Endothelial cell of umbilical vein (primary cell): Measurements from ENCODE around the gene ZPR1. TPM values are rescaled to one million over a fixed set of nuclear protein-coding genes. Genes with fewer than 3 reads are reported as not detected.

Experiments used
- BruUV-seq: library from RNA; stranded (reverse); fragments of 400-500 nt; replicated peaks from 2 replicates; lab custom pipeline; 2021; lab: Mats Ljungman, UMichigan
- CTCF ChIA-PET: fragments of 300-600, 350-600 bp; sonication (Branson Sonifier 250); formaldehyde crosslinking; loops from one replicate; lab custom pipeline; 2021; ENCODE audit warnings: antibody characterized with exemption, inconsistent platforms; lab: Charles Lee
- POLR2A ChIA-PET: fragments of 300-600, 350-600 bp; sonication (Branson Sonifier 250); formaldehyde crosslinking; loops from one replicate; lab custom pipeline; 2021; ENCODE audit warnings: antibody characterized with exemption, inconsistent platforms; lab: Charles Lee
- DNase-seq: peaks from one replicate; pipeline ENCODE4 v3.0.0-alpha.2; 2011; ENCODE audit warnings: low read depth, low spot score
- FAIRE-seq: peaks from 2 replicates; lab custom pipeline; 2011; peaks lifted over from hg19 to GRCh38; lab: Jason Lieb, UNC
- H2AFZ ChIP-seq: 2 replicates; pipeline ENCODE4 v1.6.0; 2012; ENCODE audit warnings: low read depth, low read length, control low read depth, inconsistent platforms
- H3K27ac ChIP-seq: 2 replicates; pipeline ENCODE4 v1.5.1; 2011; ENCODE audit warnings: low read depth, mild to moderate bottlenecking, control low read depth, low read length, moderate library complexity; ENCODE audit not compliant: insufficient read depth
- H3K27me3 ChIP-seq, 2 experiments: 2 replicates each; pipeline versions ENCODE4 v1.6.0 to v1.6.1; 2011; ENCODE audit warnings: low read length in 2 of 2, mixed read lengths in 1 of 2; ENCODE audit not compliant: control insufficient read depth in 2 of 2, insufficient read depth in 2 of 2
- H3K36me3 ChIP-seq, 2 experiments: 2 replicates in 1 of 2; 3 replicates in 1 of 2; pipeline ENCODE4 v1.5.1; 2011; ENCODE audit warnings: low read length in 2 of 2, mild to moderate bottlenecking in 1 of 2, moderate library complexity in 1 of 2; ENCODE audit not compliant: control insufficient read depth in 2 of 2, insufficient read depth in 2 of 2; ENCODE audit errors: extremely low read depth in 1 of 2
- H3K4me1 ChIP-seq: 3 replicates; pipeline ENCODE4 v1.5.1; 2011; ENCODE audit warnings: mild to moderate bottlenecking, low read length; ENCODE audit not compliant: control insufficient read depth, insufficient read depth; ENCODE audit errors: extremely low read depth
- H3K4me2 ChIP-seq: 2 replicates; pipeline ENCODE4 v1.6.1; 2011; ENCODE audit warnings: low read length, control low read depth, mixed read lengths; ENCODE audit not compliant: insufficient read depth
- H3K4me3 ChIP-seq, 3 experiments: fragments of 200-600 bp in 1 of 3; sonication (generic), shearing (Covaris generic) in 1 of 3; replicated peaks in 1 of 3; 2 replicates each; pipeline ENCODE4 v1.5.1; 2011 to 2016; ENCODE audit warnings: control low read depth in 3 of 3, low read length in 3 of 3, mild to moderate bottlenecking in 2 of 3, inconsistent platforms in 1 of 3, low read depth in 1 of 3, moderate library complexity in 1 of 3; ENCODE audit not compliant: insufficient read depth in 1 of 3
- H3K79me2 ChIP-seq: 2 replicates; pipeline ENCODE4 v1.6.0; 2012; ENCODE audit warnings: low read length, inconsistent platforms; ENCODE audit not compliant: control insufficient read depth, insufficient read depth
- H3K9ac ChIP-seq: replicated peaks from 2 replicates; pipeline ENCODE3; 2011; ENCODE audit warnings: low read length, control low read depth; ENCODE audit not compliant: insufficient read depth; ENCODE audit errors: extremely low read depth
- H3K9me1 ChIP-seq: replicated peaks from 3 replicates; pipeline ENCODE4 v1.6.0; 2011; ENCODE audit warnings: mild to moderate bottlenecking, low read length; ENCODE audit not compliant: control insufficient read depth, insufficient read depth; ENCODE audit errors: extremely low read depth
- H3K9me3 ChIP-seq: replicated peaks from 2 replicates; pipeline ENCODE4 v1.5.1; 2012; ENCODE audit warnings: low read length, inconsistent platforms; ENCODE audit not compliant: control insufficient read depth, insufficient read depth
- H4K20me1 ChIP-seq: replicated peaks from 2 replicates; pipeline ENCODE3; 2011; ENCODE audit warnings: mild to moderate bottlenecking, low read length; ENCODE audit not compliant: control insufficient read depth, insufficient read depth; ENCODE audit errors: extremely low read depth
- EZH2 ChIP-seq: IDR thresholded peaks from 2 replicates; pipeline ENCODE4 v1.6.1; 2012; ENCODE audit warnings: borderline replicate concordance, low read depth, mild to moderate bottlenecking, moderate library complexity, low read length, inconsistent platforms; ENCODE audit not compliant: severe bottlenecking
- FOS ChIP-seq: IDR thresholded peaks from 2 replicates; pipeline ENCODE4 v1.6.1; 2011; ENCODE audit warnings: mild to moderate bottlenecking, low read length, moderate library complexity, borderline replicate concordance; ENCODE audit not compliant: insufficient read depth
- GATA2 ChIP-seq: IDR thresholded peaks from 2 replicates; pipeline ENCODE4 v1.7.0; 2011; ENCODE audit warnings: low read depth, mild to moderate bottlenecking, moderate library complexity, mixed read lengths, low read length; ENCODE audit not compliant: insufficient read length, insufficient read depth
- MAX ChIP-seq: IDR thresholded peaks from 2 replicates; pipeline ENCODE4 v1.6.1; 2011; ENCODE audit not compliant: insufficient read depth, insufficient read length
- MYC ChIP-seq: IDR thresholded peaks from one replicate; pipeline ENCODE4 v1.6.1; 2011; ENCODE audit warnings: mild to moderate bottlenecking, low read depth, low read length
- POLR2A ChIP-seq: IDR thresholded peaks from 2 replicates; pipeline ENCODE4 v1.6.1; 2012; ENCODE audit warnings: low read depth, mild to moderate bottlenecking, control low read depth, low read length
- POLR2AphosphoS5 ChIP-seq: IDR thresholded peaks from 2 replicates; pipeline ENCODE4 v1.6.1; 2012; ENCODE audit warnings: low read depth, mild to moderate bottlenecking, control low read depth, low read length, moderate library complexity; ENCODE audit not compliant: insufficient read depth
- dilution Hi-C: fragments of 300-500 bp; cut with MboI; formaldehyde crosslinking; loops from one replicate; pipeline ENCODE4 v1.15.0; 2019; ENCODE audit warnings: low sequenced_read_pairs; ENCODE audit not compliant: extremely low pct_ligation_motif_present
- intact Hi-C: fragments of 100-400 bp; cut with micrococcal nuclease; formaldehyde crosslinking; loops from one replicate; pipeline ENCODE4 v1.10.0; 2022
- polyA plus RNA-seq, 4 experiments: library from polyadenylated mRNA; depleted of rRNA in 3 of 4; stranded (reverse) in 3 of 4; unstranded in 1 of 4; fragments of >200 nt; gene quantifications; 2 replicates each; pipeline versions ENCODE4 v1.2.1 to v1.2.3, GENCODE V29; 2011 to 2012; ENCODE audit warnings: missing spikeins in 1 of 4
- total RNA-seq: library from RNA; stranded (reverse); gene quantifications from 2 replicates; pipeline ENCODE4 v1.2.3, GENCODE V29; 2021
- TF ChIP-seq, protein P1 (sequence below), 2 donors: IDR thresholded peaks; 1 replicate in 1 of 2; 2 replicates in 1 of 2; pipeline ENCODE4 v1.5.1; 2011; ENCODE audit warnings: low read length in 2 of 2, mild to moderate bottlenecking in 2 of 2, moderate library complexity in 2 of 2, control low read depth in 1 of 2, inconsistent platforms in 1 of 2, low read depth in 1 of 2; ENCODE audit not compliant: insufficient read depth in 1 of 2; ENCODE audit errors: extremely low read depth in 1 of 2

The ZPR1 gene
- total and polyA plus RNA-seq, 2 donors (not counting 3 experiments of a cell fraction or from before 2014, with no cell fraction given): 22.6 to 54.5 TPM

GRCh38 chr11:116792144-116792868, 4.5 kb upstream of the ZPR1 start:
- no peak overlapping the region for H3K4me3 ChIP-seq
- ChIA-PET CTCF (interaction anchor here (1.6 to 6.2 kb wide), 11 partner anchors 9 to 435 kb away, joined by 4 to 272 read pairs (median 9); partner anchors contain the start of genes APOA1 and PAFAH1B2), POLR2A (interaction anchor here (1.0 kb wide), 1 partner anchor 314 kb away, joined by 5 read pairs; no protein-coding TSS in a partner anchor)
- TF ChIP-seq GATA2 (no peak), FOS (no peak), POLR2AphosphoS5 (no peak), MAX (no peak), EZH2 (no peak), MYC (no peak), POLR2A (no peak)
- TF ChIP-seq, protein P1, sequence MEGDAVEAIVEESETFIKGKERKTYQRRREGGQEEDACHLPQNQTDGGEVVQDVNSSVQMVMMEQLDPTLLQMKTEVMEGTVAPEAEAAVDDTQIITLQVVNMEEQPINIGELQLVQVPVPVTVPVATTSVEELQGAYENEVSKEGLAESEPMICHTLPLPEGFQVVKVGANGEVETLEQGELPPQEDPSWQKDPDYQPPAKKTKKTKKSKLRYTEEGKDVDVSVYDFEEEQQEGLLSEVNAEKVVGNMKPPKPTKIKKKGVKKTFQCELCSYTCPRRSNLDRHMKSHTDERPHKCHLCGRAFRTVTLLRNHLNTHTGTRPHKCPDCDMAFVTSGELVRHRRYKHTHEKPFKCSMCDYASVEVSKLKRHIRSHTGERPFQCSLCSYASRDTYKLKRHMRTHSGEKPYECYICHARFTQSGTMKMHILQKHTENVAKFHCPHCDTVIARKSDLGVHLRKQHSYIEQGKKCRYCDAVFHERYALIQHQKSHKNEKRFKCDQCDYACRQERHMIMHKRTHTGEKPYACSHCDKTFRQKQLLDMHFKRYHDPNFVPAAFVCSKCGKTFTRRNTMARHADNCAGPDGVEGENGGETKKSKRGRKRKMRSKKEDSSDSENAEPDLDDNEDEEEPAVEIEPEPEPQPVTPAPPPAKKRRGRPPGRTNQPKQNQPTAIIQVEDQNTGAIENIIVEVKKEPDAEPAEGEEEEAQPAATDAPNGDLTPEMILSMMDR (IDR thresholded peaks at IDR 0.05; ENCODE audit: extremely low read depth in 1 of 2, insufficient read depth in 1 of 2, low read depth in 1 of 2, low read length in 2 of 2): no peak
- no peaks in the 10 kb centered on the region for H3K36me3 ChIP-seq
- H4K20me1 ChIP-seq: no peaks in the 10 kb centered on the region
- intact Hi-C loops: loop anchor here (5.0 kb wide), 1 partner anchor 75 kb away; no protein-coding TSS in a partner anchor
- H3K9me3 ChIP-seq: no peaks in the 10 kb centered on the region
- peaks cover 4% of the 10 kb centered on the region for H3K79me2 ChIP-seq
- peaks cover 5% of the 10 kb centered on the region for H3K4me1 ChIP-seq
- no peak overlapping the region for H3K9ac ChIP-seq
- H2AFZ ChIP-seq: no peak overlapping the region
- H3K4me2 ChIP-seq: no peak overlapping the region
- H3K9me1 ChIP-seq: no peaks in the 10 kb centered on the region
- BruUV-seq: no TSS peak
- H3K27ac ChIP-seq: no peak overlapping the region
- FAIRE-seq: no peak
- dilution Hi-C loops: no loop called here
- no peak for DNase-seq
- no peaks in the 10 kb centered on the region for H3K27me3 ChIP-seq
